Hepatocyte (in vitro differentiated cells): Measurements from ENCODE around the gene SIAH3. TPM values are rescaled to one million over a fixed set of nuclear protein-coding genes. Genes with fewer than 3 reads are reported as not detected.

Source experiments
- DNase-seq: peaks from one replicate; pipeline ENCODE4 v3.0.0-alpha.2; 2016; ENCODE audit warnings: low spot score
- H2AFZ ChIP-seq: fragments of 200-600 bp; sonication (generic); 2 replicates; pipeline ENCODE4 v1.6.0; 2016; ENCODE audit warnings: antibody characterized with exemption, mild to moderate bottlenecking
- H3K27ac ChIP-seq: fragments of 200-600 bp; sonication (generic); 2 replicates; pipeline ENCODE4 v1.5.1; 2016; ENCODE audit warnings: mild to moderate bottlenecking
- H3K27me3 ChIP-seq: fragments of 200-600 bp; sonication (generic); 2 replicates; pipeline ENCODE4 v1.6.1; 2016
- H3K36me3 ChIP-seq: fragments of 200-600 bp; sonication (generic); replicated peaks from 2 replicates; pipeline ENCODE4 v1.5.1; 2016; ENCODE audit warnings: low read depth; ENCODE audit not compliant: insufficient read depth
- H3K4me1 ChIP-seq: fragments of 200-600 bp; sonication (generic); 2 replicates; pipeline ENCODE4 v1.5.1; 2016; ENCODE audit warnings: mild to moderate bottlenecking, moderate library complexity; ENCODE audit not compliant: insufficient read depth
- H3K4me2 ChIP-seq: fragments of 200-600 bp; sonication (generic); 2 replicates; pipeline ENCODE4 v1.6.0; 2016
- H3K4me3 ChIP-seq: fragments of 200-600 bp; sonication (generic); 2 replicates; pipeline ENCODE4 v1.5.1; 2016; ENCODE audit warnings: mild to moderate bottlenecking
- H3K79me2 ChIP-seq: fragments of 200-600 bp; sonication (generic); 2 replicates; pipeline ENCODE4 v1.6.0; 2017; ENCODE audit warnings: mild to moderate bottlenecking
- H3K9me2 ChIP-seq: fragments of 200-600 bp; sonication (generic); replicated peaks from 2 replicates; pipeline ENCODE4 v1.6.0; 2017; ENCODE audit warnings: mild to moderate bottlenecking; ENCODE audit not compliant: insufficient read depth
- H3K9me3 ChIP-seq: fragments of 200-600 bp; sonication (generic); 2 replicates; pipeline ENCODE4 v1.5.1; 2016; ENCODE audit warnings: low read depth, mild to moderate bottlenecking
- H4K20me1 ChIP-seq: fragments of 200-600 bp; sonication (generic); 2 replicates; pipeline ENCODE4 v1.6.0; 2016; ENCODE audit warnings: mild to moderate bottlenecking; ENCODE audit not compliant: insufficient read depth, poor library complexity, severe bottlenecking
- CTCF ChIP-seq: fragments of 200-600 bp; sonication (generic); IDR thresholded peaks from 2 replicates; pipeline ENCODE4 v1.5.1; 2016; ENCODE audit warnings: antibody characterized with exemption, mild to moderate bottlenecking; ENCODE audit not compliant: poor library complexity
- EZH2 ChIP-seq: fragments of 200-600 bp; sonication (generic); IDR thresholded peaks from 2 replicates; pipeline ENCODE4 v1.6.1; 2016; ENCODE audit warnings: antibody characterized with exemption, mild to moderate bottlenecking, borderline replicate concordance
- EZH2phosphoT487 ChIP-seq: fragments of 200-600 bp; sonication (generic); IDR thresholded peaks from one replicate; pipeline ENCODE4 v1.6.1; 2018; ENCODE audit warnings: antibody characterized with exemption, mild to moderate bottlenecking, low read depth, moderate library complexity; ENCODE audit not compliant: unreplicated experiment, severe bottlenecking
- WGBS: methylation state at CpG from one replicate; pipeline ENCODE4 v1.1.6; 2016; ENCODE audit warnings: low lambda C conversion rate; ENCODE audit errors: missing lambda C conversion rate; 5-methylcytosine and 5-hydroxymethylcytosine counted together
- polyA plus RNA-seq: library from polyadenylated mRNA; unstranded; fragments of >200 nt; fragmentation: Nextera tagmentation; extraction: Ambion mirVana; gene quantifications from 2 replicates; pipeline ENCODE4 v1.2.1, GENCODE V29; 2016
- total RNA-seq: library from RNA; depleted of rRNA; stranded (reverse); fragments of >200 nt; gene quantifications from 2 replicates; pipeline ENCODE4 v1.2.3, GENCODE V29; 2014

The SIAH3 gene
- total and polyA plus RNA-seq, 2 experiments from 2014 or later, result 0.23 TPM; not detected in 1

DNA sequence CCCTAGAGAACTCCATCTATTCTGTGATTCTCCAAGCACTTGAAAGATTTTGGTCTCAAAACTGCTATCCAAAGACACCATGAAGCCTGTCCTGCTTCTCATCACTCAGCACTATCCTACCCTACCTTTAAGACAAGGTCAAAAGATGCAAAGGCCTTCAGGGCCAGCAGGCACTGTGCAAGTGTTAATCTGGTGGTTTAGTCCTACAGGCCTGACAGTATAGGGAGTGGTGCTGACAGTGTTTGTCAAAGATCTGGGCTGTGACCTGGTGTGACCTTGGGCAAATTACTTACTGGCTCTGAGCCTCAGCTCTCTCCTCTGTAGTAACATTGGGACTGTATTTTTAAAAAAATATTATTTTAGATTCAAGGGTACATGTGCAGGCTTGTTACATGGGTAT is 28.0 kb downstream of the SIAH3 start:
- DNase-seq, result no peak
- H3K79me2 ChIP-seq, result no peaks in the 10 kb centered on the region
- H2AFZ ChIP-seq, result no peak overlapping the region
- H3K9me2 ChIP-seq, result no peaks in the 10 kb centered on the region
- no peak overlapping the region for H3K4me2 ChIP-seq
- H3K36me3 ChIP-seq, result no peaks in the 10 kb centered on the region
- H3K27ac ChIP-seq, result no peak overlapping the region
- no peak for TF ChIP-seq EZH2
- no peak for TF ChIP-seq CTCF
- no peak for TF ChIP-seq EZH2phosphoT487
- H3K4me1 ChIP-seq, result no peaks in the 10 kb centered on the region
- H4K20me1 ChIP-seq, result no peaks in the 10 kb centered on the region
- H3K4me3 ChIP-seq, result no peak overlapping the region
- H3K9me3 ChIP-seq, result no peaks in the 10 kb centered on the region
- no peaks in the 10 kb centered on the region for H3K27me3 ChIP-seq

DNA sequence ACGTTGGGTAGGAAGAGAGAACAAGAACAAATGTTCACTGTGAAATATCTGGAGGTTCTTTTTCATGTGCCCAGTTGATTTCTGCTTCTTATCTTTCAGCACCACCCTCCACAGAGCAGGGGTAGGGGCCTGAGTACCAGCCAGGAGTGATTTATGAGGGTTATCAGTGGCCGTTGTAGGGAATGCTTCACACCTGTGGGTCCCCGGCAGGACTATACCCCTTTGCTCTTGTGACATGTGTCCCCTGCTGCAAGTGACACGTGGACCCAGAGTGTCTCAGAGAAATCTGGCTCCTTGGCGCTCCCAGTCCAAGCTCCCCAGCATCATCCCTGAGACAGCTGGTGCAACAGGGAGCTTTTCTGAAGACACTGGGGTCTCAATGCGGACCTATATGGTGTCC is 29.7 kb downstream of the SIAH3 start:
- Histone ChIP-seq H3K27me3 (no peaks in the 10 kb centered on the region), H3K27ac (no peak overlapping the region), H3K9me2 (no peaks in the 10 kb centered on the region), H3K79me2 (no peaks in the 10 kb centered on the region), H4K20me1 (no peaks in the 10 kb centered on the region), H2AFZ (no peak overlapping the region), H3K9me3 (no peaks in the 10 kb centered on the region), H3K4me1 (no peaks in the 10 kb centered on the region), H3K4me3 (no peak overlapping the region), H3K4me2 (no peak overlapping the region), H3K36me3 (no peaks in the 10 kb centered on the region)
- TF ChIP-seq EZH2 (no peak), EZH2phosphoT487 (no peak), CTCF (no peak)
- 64% methylated on average over 6 of the region's 6 CpGs for WGBS
- DNase-seq, result no peak

- Histone ChIP-seq H3K4me1 (no peaks in the 10 kb centered on the region), H3K36me3 (no peaks in the 10 kb centered on the region), H3K4me2 (no peak overlapping the region), H3K27me3 (no peaks in the 10 kb centered on the region), H4K20me1 (no peaks in the 10 kb centered on the region), H3K9me2 (no peaks in the 10 kb centered on the region), H3K4me3 (no peak overlapping the region), H3K9me3 (no peaks in the 10 kb centered on the region), H2AFZ (no peak overlapping the region), H3K27ac (no peak overlapping the region), H3K79me2 (no peaks in the 10 kb centered on the region)
- TF ChIP-seq CTCF (no peak), EZH2phosphoT487 (no peak), EZH2 (no peak)
- DNase-seq, result no peak
- 93% methylated on average over 18 of the region's 18 CpGs for WGBS
Observed at GRCh38 chr13:45820106-45820838, 31.3 kb downstream of the SIAH3 start.

GRCh38 chr13:45817833-45818232 is 33.7 kb downstream of the SIAH3 start:
- Histone ChIP-seq H3K27ac (no peak overlapping the region), H3K9me2 (no peaks in the 10 kb centered on the region), H3K27me3 (no peaks in the 10 kb centered on the region), H2AFZ (no peak overlapping the region), H3K4me2 (no peak overlapping the region), H3K4me3 (no peak overlapping the region), H3K9me3 (no peaks in the 10 kb centered on the region), H3K79me2 (no peaks in the 10 kb centered on the region), H3K36me3 (no peaks in the 10 kb centered on the region), H3K4me1 (no peaks in the 10 kb centered on the region), H4K20me1 (no peaks in the 10 kb centered on the region)
- DNase-seq, result no peak
- TF ChIP-seq EZH2phosphoT487 (no peak), CTCF (no peak), EZH2 (no peak)
- WGBS, result 81% methylated on average over 2 of the region's 2 CpGs
